Measurements from ENCODE around the gene A4GALT. TPM values are rescaled to one million over a fixed set of nuclear protein-coding genes. Genes with fewer than 3 reads are reported as not detected.

Gene A4GALT
- total and polyA plus RNA-seq, 2 of the 13 experiments (the other 11 are each of a cell fraction or from before 2014, with no cell fraction given), result 0.09 to 1.1 TPM

GRCh38 chr22:42645938-42646568, 74.6 kb downstream of the A4GALT start (continued):
- TF ChIP-seq, protein P1, sequence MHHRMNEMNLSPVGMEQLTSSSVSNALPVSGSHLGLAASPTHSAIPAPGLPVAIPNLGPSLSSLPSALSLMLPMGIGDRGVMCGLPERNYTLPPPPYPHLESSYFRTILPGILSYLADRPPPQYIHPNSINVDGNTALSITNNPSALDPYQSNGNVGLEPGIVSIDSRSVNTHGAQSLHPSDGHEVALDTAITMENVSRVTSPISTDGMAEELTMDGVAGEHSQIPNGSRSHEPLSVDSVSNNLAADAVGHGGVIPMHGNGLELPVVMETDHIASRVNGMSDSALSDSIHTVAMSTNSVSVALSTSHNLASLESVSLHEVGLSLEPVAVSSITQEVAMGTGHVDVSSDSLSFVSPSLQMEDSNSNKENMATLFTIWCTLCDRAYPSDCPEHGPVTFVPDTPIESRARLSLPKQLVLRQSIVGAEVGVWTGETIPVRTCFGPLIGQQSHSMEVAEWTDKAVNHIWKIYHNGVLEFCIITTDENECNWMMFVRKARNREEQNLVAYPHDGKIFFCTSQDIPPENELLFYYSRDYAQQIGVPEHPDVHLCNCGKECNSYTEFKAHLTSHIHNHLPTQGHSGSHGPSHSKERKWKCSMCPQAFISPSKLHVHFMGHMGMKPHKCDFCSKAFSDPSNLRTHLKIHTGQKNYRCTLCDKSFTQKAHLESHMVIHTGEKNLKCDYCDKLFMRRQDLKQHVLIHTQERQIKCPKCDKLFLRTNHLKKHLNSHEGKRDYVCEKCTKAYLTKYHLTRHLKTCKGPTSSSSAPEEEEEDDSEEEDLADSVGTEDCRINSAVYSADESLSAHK (CRISPR knock-in tag; IDR thresholded peaks at IDR 0.05; ENCODE audit: borderline replicate concordance), result no peak
- TF ChIP-seq, protein P2, sequence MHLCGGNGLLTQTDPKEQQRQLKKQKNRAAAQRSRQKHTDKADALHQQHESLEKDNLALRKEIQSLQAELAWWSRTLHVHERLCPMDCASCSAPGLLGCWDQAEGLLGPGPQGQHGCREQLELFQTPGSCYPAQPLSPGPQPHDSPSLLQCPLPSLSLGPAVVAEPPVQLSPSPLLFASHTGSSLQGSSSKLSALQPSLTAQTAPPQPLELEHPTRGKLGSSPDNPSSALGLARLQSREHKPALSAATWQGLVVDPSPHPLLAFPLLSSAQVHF (CRISPR knock-in tag; IDR thresholded peaks at IDR 0.05), result no peak
- TF ChIP-seq ZNF788 (CRISPR knock-in tag; IDR thresholded peaks at IDR 0.05; ENCODE audit: borderline replicate concordance) (peak; percentile 76), ZNF792 (CRISPR knock-in tag; IDR thresholded peaks at IDR 0.05) (no peak), MAX (IDR thresholded peaks at IDR 0.05) (peak; percentile 85), ZNF558 (CRISPR knock-in tag; IDR thresholded peaks at IDR 0.05; ENCODE audit: borderline replicate concordance) (no peak), ZNF543 (CRISPR knock-in tag; IDR thresholded peaks at IDR 0.05) (no peak), AGO1 (IDR thresholded peaks at IDR 0.05; ENCODE audit: low read depth, low read length, poor library complexity, severe bottlenecking) (no peak), SNAPC2 (CRISPR knock-in tag; IDR thresholded peaks at IDR 0.05) (no peak; the same call in 1 of the 2 replicates), ZNF629 (CRISPR knock-in tag; conservative IDR thresholded peaks at IDR 0.05) (no peak)
- TF ChIP-seq, protein P3, sequence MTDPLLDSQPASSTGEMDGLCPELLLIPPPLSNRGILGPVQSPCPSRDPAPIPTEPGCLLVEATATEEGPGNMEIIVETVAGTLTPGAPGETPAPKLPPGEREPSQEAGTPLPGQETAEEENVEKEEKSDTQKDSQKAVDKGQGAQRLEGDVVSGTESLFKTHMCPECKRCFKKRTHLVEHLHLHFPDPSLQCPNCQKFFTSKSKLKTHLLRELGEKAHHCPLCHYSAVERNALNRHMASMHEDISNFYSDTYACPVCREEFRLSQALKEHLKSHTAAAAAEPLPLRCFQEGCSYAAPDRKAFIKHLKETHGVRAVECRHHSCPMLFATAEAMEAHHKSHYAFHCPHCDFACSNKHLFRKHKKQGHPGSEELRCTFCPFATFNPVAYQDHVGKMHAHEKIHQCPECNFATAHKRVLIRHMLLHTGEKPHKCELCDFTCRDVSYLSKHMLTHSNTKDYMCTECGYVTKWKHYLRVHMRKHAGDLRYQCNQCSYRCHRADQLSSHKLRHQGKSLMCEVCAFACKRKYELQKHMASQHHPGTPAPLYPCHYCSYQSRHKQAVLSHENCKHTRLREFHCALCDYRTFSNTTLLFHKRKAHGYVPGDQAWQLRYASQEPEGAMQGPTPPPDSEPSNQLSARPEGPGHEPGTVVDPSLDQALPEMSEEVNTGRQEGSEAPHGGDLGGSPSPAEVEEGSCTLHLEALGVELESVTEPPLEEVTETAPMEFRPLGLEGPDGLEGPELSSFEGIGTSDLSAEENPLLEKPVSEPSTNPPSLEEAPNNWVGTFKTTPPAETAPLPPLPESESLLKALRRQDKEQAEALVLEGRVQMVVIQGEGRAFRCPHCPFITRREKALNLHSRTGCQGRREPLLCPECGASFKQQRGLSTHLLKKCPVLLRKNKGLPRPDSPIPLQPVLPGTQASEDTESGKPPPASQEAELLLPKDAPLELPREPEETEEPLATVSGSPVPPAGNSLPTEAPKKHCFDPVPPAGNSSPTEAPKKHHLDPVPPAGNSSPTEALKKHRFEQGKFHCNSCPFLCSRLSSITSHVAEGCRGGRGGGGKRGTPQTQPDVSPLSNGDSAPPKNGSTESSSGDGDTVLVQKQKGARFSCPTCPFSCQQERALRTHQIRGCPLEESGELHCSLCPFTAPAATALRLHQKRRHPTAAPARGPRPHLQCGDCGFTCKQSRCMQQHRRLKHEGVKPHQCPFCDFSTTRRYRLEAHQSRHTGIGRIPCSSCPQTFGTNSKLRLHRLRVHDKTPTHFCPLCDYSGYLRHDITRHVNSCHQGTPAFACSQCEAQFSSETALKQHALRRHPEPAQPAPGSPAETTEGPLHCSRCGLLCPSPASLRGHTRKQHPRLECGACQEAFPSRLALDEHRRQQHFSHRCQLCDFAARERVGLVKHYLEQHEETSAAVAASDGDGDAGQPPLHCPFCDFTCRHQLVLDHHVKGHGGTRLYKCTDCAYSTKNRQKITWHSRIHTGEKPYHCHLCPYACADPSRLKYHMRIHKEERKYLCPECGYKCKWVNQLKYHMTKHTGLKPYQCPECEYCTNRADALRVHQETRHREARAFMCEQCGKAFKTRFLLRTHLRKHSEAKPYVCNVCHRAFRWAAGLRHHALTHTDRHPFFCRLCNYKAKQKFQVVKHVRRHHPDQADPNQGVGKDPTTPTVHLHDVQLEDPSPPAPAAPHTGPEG (CRISPR knock-in tag; IDR thresholded peaks at IDR 0.05), result no peak
- TF ChIP-seq, protein P4, sequence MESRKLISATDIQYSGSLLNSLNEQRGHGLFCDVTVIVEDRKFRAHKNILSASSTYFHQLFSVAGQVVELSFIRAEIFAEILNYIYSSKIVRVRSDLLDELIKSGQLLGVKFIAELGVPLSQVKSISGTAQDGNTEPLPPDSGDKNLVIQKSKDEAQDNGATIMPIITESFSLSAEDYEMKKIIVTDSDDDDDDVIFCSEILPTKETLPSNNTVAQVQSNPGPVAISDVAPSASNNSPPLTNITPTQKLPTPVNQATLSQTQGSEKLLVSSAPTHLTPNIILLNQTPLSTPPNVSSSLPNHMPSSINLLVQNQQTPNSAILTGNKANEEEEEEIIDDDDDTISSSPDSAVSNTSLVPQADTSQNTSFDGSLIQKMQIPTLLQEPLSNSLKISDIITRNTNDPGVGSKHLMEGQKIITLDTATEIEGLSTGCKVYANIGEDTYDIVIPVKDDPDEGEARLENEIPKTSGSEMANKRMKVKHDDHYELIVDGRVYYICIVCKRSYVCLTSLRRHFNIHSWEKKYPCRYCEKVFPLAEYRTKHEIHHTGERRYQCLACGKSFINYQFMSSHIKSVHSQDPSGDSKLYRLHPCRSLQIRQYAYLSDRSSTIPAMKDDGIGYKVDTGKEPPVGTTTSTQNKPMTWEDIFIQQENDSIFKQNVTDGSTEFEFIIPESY (CRISPR knock-in tag; IDR thresholded peaks at IDR 0.05), result no peak

Measured in HepG2 (cell line).